HFFc6 (cell line): ENCODE results near the gene ANGEL1. TPM values are rescaled to one million over a fixed set of nuclear protein-coding genes. Genes with fewer than 3 reads are reported as not detected.

ENCODE experiments used
- DNase-seq: peaks from one replicate; pipeline ENCODE4 v3.0.0-alpha.2; 2018
- H3K27ac Mint-ChIP-seq: 2 replicates; pipeline ENCODE4 v1.8.0; 2020; ENCODE audit warnings: mild to moderate bottlenecking, mixed read lengths
- H3K27me3 Mint-ChIP-seq: 2 replicates; pipeline ENCODE4 v1.8.0; 2021; ENCODE audit warnings: mild to moderate bottlenecking, moderate library complexity, mixed read lengths; ENCODE audit not compliant: insufficient read depth
- H3K36me3 Mint-ChIP-seq: 2 replicates; pipeline ENCODE4 v1.8.0; 2021; ENCODE audit warnings: low read depth, mixed read lengths
- H3K4me1 Mint-ChIP-seq: 2 replicates; pipeline ENCODE4 v1.8.0; 2020; ENCODE audit warnings: low read depth, mixed read lengths
- H3K4me3 Mint-ChIP-seq: 2 replicates; pipeline ENCODE4 v1.8.0; 2020; ENCODE audit warnings: mild to moderate bottlenecking, moderate library complexity, mixed read lengths
- H3K9me3 Mint-ChIP-seq: 2 replicates; pipeline ENCODE4 v1.8.0; 2020; ENCODE audit warnings: mild to moderate bottlenecking, mixed read lengths
- CTCF ChIP-seq: fragments of 200-600 bp; sonication (generic); IDR thresholded peaks from 2 replicates; pipeline ENCODE4 v1.5.0; 2021; ENCODE audit warnings: antibody characterized with exemption, mild to moderate bottlenecking
- long read RNA-seq: library from polyadenylated mRNA; unstranded; transcript quantifications from one replicate; pipeline ENCODE4 v2.0.0, GENCODE V29; 2019
- total RNA-seq, 6 experiments: library from RNA; stranded (reverse); fragmentation: NEBNext Ultra II Directional; extraction: Animal tissue kit (Norgen Biotek cat#: 25700); gene quantifications; 2 replicates in 1 of 6; 3 replicates in 5 of 6; pipeline ENCODE4 v1.2.3, GENCODE V29; 2021

The ANGEL1 gene
- total RNA-seq = 1 to 10 TPM; 7.4 to 9.6 (median 8.0) TPM
- long read RNA-seq, full-length matches to known transcripts = 1 of 4 reads
- long read RNA-seq, partial matches to known transcripts = 0 of 4 reads
- long read RNA-seq, other reads (novel, unspliced or antisense) = 3 of 4 reads

GRCh38 chr14:76812422-76813383, at the start of gene ANGEL1:
ANGEL1 (minus strand) TSS chr14:76812882; CDS start chr14:76812827, 55 bp downstream.
- H3K9me3 Mint-ChIP-seq = no peaks in the 10 kb centered on the region
- H3K4me1 Mint-ChIP-seq = peaks cover 18% of the 10 kb centered on the region
- no peak for TF ChIP-seq CTCF
- H3K4me3 Mint-ChIP-seq = peak within 1 kb of the TSS; percentile 96
- no peaks in the 10 kb centered on the region for H3K36me3 Mint-ChIP-seq
- peak within 1 kb of the TSS; percentile 80 for H3K27ac Mint-ChIP-seq
- peak; percentile 92 for DNase-seq
- no peaks in the 10 kb centered on the region; the same call in 1 of the 2 replicates for H3K27me3 Mint-ChIP-seq

- no peak overlapping the region for H3K27ac Mint-ChIP-seq
- DNase-seq = no peak
- no peak overlapping the region for H3K4me3 Mint-ChIP-seq
- no peak for TF ChIP-seq CTCF
- H3K36me3 Mint-ChIP-seq = no peaks in the 10 kb centered on the region
- H3K9me3 Mint-ChIP-seq = no peaks in the 10 kb centered on the region
- peaks cover 45% of the 10 kb centered on the region for H3K27me3 Mint-ChIP-seq
- no peaks in the 10 kb centered on the region for H3K4me1 Mint-ChIP-seq
These were observed 49.0 kb upstream of the ANGEL1 start for GRCh38 chr14:76861574-76862255.

GRCh38 chr14:76856769-76857168, 44.1 kb upstream of the ANGEL1 start:
- Mint-ChIP-seq H3K27ac (no peak overlapping the region), H3K9me3 (no peaks in the 10 kb centered on the region), H3K36me3 (no peaks in the 10 kb centered on the region), H3K4me3 (no peak overlapping the region), H3K4me1 (no peaks in the 10 kb centered on the region), H3K27me3 (peaks cover 45% of the 10 kb centered on the region)
- DNase-seq = no peak
- TF ChIP-seq CTCF = no peak

GRCh38 chr14:76855066-76855465, 42.4 kb upstream of the ANGEL1 start:
- Mint-ChIP-seq H3K27me3 (peaks cover 30% of the 10 kb centered on the region), H3K4me3 (no peak overlapping the region), H3K9me3 (no peaks in the 10 kb centered on the region), H3K4me1 (no peaks in the 10 kb centered on the region), H3K27ac (no peak overlapping the region), H3K36me3 (no peaks in the 10 kb centered on the region)
- DNase-seq = no peak
- TF ChIP-seq CTCF = no peak

- no peaks in the 10 kb centered on the region for H3K9me3 Mint-ChIP-seq
- H3K4me1 Mint-ChIP-seq = no peaks in the 10 kb centered on the region
- peaks cover 23% of the 10 kb centered on the region for H3K27me3 Mint-ChIP-seq
- DNase-seq = no peak
- no peak overlapping the region for H3K27ac Mint-ChIP-seq
- H3K36me3 Mint-ChIP-seq = no peaks in the 10 kb centered on the region
- no peak for TF ChIP-seq CTCF
- H3K4me3 Mint-ChIP-seq = no peak overlapping the region
These were observed 36.2 kb upstream of the ANGEL1 start for GRCh38 chr14:76848879-76849278.
